ENCODE results near the gene STPG3. TPM values are rescaled to one million over a fixed set of nuclear protein-coding genes. Genes with fewer than 3 reads are reported as not detected.

The STPG3 gene
- total and polyA plus RNA-seq, 2 of the 13 experiments (the other 11 are each of a cell fraction or from before 2014, with no cell fraction given), result not detected

- no peak for TF ChIP-seq ZBTB4 (CRISPR knock-in tag; IDR thresholded peaks at IDR 0.05; ENCODE audit: borderline replicate concordance)
- no peak for TF ChIP-seq ZNF512B (CRISPR knock-in tag; IDR thresholded peaks at IDR 0.05; ENCODE audit: borderline replicate concordance)
- TF ChIP-seq ELK4 (CRISPR knock-in tag; IDR thresholded peaks at IDR 0.05; ENCODE audit: borderline replicate concordance), result no peak
- TF ChIP-seq E2F5 (CRISPR knock-in tag; conservative IDR thresholded peaks at IDR 0.05), result no peak
- no peak for TF ChIP-seq ZBTB3 (CRISPR knock-in tag; IDR thresholded peaks at IDR 0.05; ENCODE audit: borderline replicate concordance, low read depth)
- no peak for TF ChIP-seq ZNF432 (CRISPR knock-in tag; IDR thresholded peaks at IDR 0.05; ENCODE audit: borderline replicate concordance)
- TF ChIP-seq NRL (CRISPR knock-in tag; IDR thresholded peaks at IDR 0.05; ENCODE audit: borderline replicate concordance), result no peak
- no peak for TF ChIP-seq NPAS2 (CRISPR knock-in tag; IDR thresholded peaks at IDR 0.05; ENCODE audit: borderline replicate concordance)
- TF ChIP-seq ZNF468 (CRISPR knock-in tag; IDR thresholded peaks at IDR 0.05), result no peak
- TF ChIP-seq DMAP1 (CRISPR knock-in tag; IDR thresholded peaks at IDR 0.05), result no peak
- no peak for TF ChIP-seq SKI (IDR thresholded peaks at IDR 0.05; ENCODE audit: partially characterized antibody)
- no peak for TF ChIP-seq ZNF562 (CRISPR knock-in tag; IDR thresholded peaks at IDR 0.05; ENCODE audit: borderline replicate concordance)
- TF ChIP-seq PTBP1 (IDR thresholded peaks at IDR 0.05; ENCODE audit: low read depth, low read length, poor library complexity, severe bottlenecking), result no peak
- TF ChIP-seq ZNF343 (CRISPR knock-in tag; IDR thresholded peaks at IDR 0.05), result no peak
- no peak for TF ChIP-seq BHLHE40 (IDR thresholded peaks at IDR 0.05; ENCODE audit: low read length)
- TF ChIP-seq KAT7 (CRISPR knock-in tag; IDR thresholded peaks at IDR 0.05; ENCODE audit: borderline replicate concordance), result no peak
- no peak for TF ChIP-seq ZNF780A (CRISPR knock-in tag; IDR thresholded peaks at IDR 0.05)
- no peak for TF ChIP-seq ZNF614 (CRISPR knock-in tag; IDR thresholded peaks at IDR 0.05; ENCODE audit: borderline replicate concordance)
- no peak for TF ChIP-seq AGO2 (optimal IDR thresholded peaks at IDR 0.05; ENCODE audit: low read depth, low read length)
- no peak for TF ChIP-seq FOXP1 (IDR thresholded peaks at IDR 0.05)
- no peak for TF ChIP-seq FOXP1 (CRISPR knock-in tag; IDR thresholded peaks at IDR 0.05)
These were observed 29.5 kb upstream of the STPG3 start (continued) for GRCh38 chr9:137221506-137222111.

All from HepG2 (cell line).